Measurements from ENCODE around the gene CECR2. TPM values are rescaled to one million over a fixed set of nuclear protein-coding genes. Genes with fewer than 3 reads are reported as not detected.

Gene CECR2
- total RNA-seq, 1 donor from 2014 or later: 0.24 TPM

- H3K36me3 Mint-ChIP-seq (ENCODE audit: unreplicated experiment): no peaks in the 10 kb centered on the region
- H3K9me3 Mint-ChIP-seq (ENCODE audit: unreplicated experiment): no peaks in the 10 kb centered on the region
- H3K4me3 Mint-ChIP-seq (ENCODE audit: unreplicated experiment): no peak overlapping the region
- no peaks in the 10 kb centered on the region for H3K4me1 Mint-ChIP-seq (ENCODE audit: unreplicated experiment)
- H3K27ac Mint-ChIP-seq (ENCODE audit: unreplicated experiment): no peak overlapping the region
- TF ChIP-seq CTCF (IDR thresholded peaks at IDR 0.05): no peak
- DNase-seq (ENCODE audit: extremely low spot score, unreplicated experiment): no peak
- H3K27me3 Mint-ChIP-seq (ENCODE audit: unreplicated experiment): peaks cover 15% of the 10 kb centered on the region
These were observed 26.9 kb upstream of the CECR2 start for GRCh38 chr22:17342361-17342760.

- no peak overlapping the region for H3K4me3 Mint-ChIP-seq (ENCODE audit: unreplicated experiment)
- TF ChIP-seq CTCF (IDR thresholded peaks at IDR 0.05): no peak
- H3K27ac Mint-ChIP-seq (ENCODE audit: unreplicated experiment): no peak overlapping the region
- peaks cover 8% of the 10 kb centered on the region for H3K27me3 Mint-ChIP-seq (ENCODE audit: unreplicated experiment)
- no peak for DNase-seq (ENCODE audit: extremely low spot score, unreplicated experiment)
- H3K36me3 Mint-ChIP-seq (ENCODE audit: unreplicated experiment): no peaks in the 10 kb centered on the region
- H3K4me1 Mint-ChIP-seq (ENCODE audit: unreplicated experiment): no peaks in the 10 kb centered on the region
- H3K9me3 Mint-ChIP-seq (ENCODE audit: unreplicated experiment): no peaks in the 10 kb centered on the region
These were observed 25.5 kb upstream of the CECR2 start for GRCh38 chr22:17343766-17344165.

- no peak for DNase-seq (ENCODE audit: extremely low spot score, unreplicated experiment)
- Mint-ChIP-seq H3K36me3 (ENCODE audit: unreplicated experiment) (no peaks in the 10 kb centered on the region), H3K27ac (ENCODE audit: unreplicated experiment) (no peak overlapping the region), H3K9me3 (ENCODE audit: unreplicated experiment) (no peaks in the 10 kb centered on the region), H3K27me3 (ENCODE audit: unreplicated experiment) (no peaks in the 10 kb centered on the region), H3K4me1 (ENCODE audit: unreplicated experiment) (no peaks in the 10 kb centered on the region), H3K4me3 (ENCODE audit: unreplicated experiment) (no peak overlapping the region)
- TF ChIP-seq CTCF (IDR thresholded peaks at IDR 0.05): no peak
These were observed 22.7 kb upstream of the CECR2 start for GRCh38 chr22:17346578-17346977.

- TF ChIP-seq CTCF (IDR thresholded peaks at IDR 0.05): no peak
- no peaks in the 10 kb centered on the region for H3K9me3 Mint-ChIP-seq (ENCODE audit: unreplicated experiment)
- no peak for DNase-seq (ENCODE audit: extremely low spot score, unreplicated experiment)
- H3K36me3 Mint-ChIP-seq (ENCODE audit: unreplicated experiment): no peaks in the 10 kb centered on the region
- H3K27me3 Mint-ChIP-seq (ENCODE audit: unreplicated experiment): no peaks in the 10 kb centered on the region
- H3K4me3 Mint-ChIP-seq (ENCODE audit: unreplicated experiment): no peak overlapping the region
- H3K27ac Mint-ChIP-seq (ENCODE audit: unreplicated experiment): no peak overlapping the region
- H3K4me1 Mint-ChIP-seq (ENCODE audit: unreplicated experiment): no peaks in the 10 kb centered on the region
These were observed 21.5 kb upstream of the CECR2 start for GRCh38 chr22:17347724-17348123.

- H3K36me3 Mint-ChIP-seq (ENCODE audit: unreplicated experiment): no peaks in the 10 kb centered on the region
- DNase-seq (ENCODE audit: extremely low spot score, unreplicated experiment): no peak
- H3K4me1 Mint-ChIP-seq (ENCODE audit: unreplicated experiment): no peaks in the 10 kb centered on the region
- no peaks in the 10 kb centered on the region for H3K9me3 Mint-ChIP-seq (ENCODE audit: unreplicated experiment)
- no peak for TF ChIP-seq CTCF (IDR thresholded peaks at IDR 0.05)
- H3K4me3 Mint-ChIP-seq (ENCODE audit: unreplicated experiment): no peak overlapping the region
- H3K27me3 Mint-ChIP-seq (ENCODE audit: unreplicated experiment): no peaks in the 10 kb centered on the region
- H3K27ac Mint-ChIP-seq (ENCODE audit: unreplicated experiment): no peak overlapping the region
These were observed 20.7 kb upstream of the CECR2 start for GRCh38 chr22:17348464-17349103.
